Measurements from ENCODE around the gene CDC42. TPM values are rescaled to one million over a fixed set of nuclear protein-coding genes. Genes with fewer than 3 reads are reported as not detected.

CDC42 gene
- total and polyA plus RNA-seq, 2 of the 4 experiments (the other 2 are of a cell fraction): 162 to 609 TPM

GRCh38 chr1:22041505-22041904, 11.0 kb upstream of the CDC42 start:
- H3K36me3 ChIP-seq (ENCODE audit: control insufficient read depth, insufficient read depth, low read length): no peaks in the 10 kb centered on the region
- H3K79me1 ChIP-seq (ENCODE audit: low read depth in 1 of 2, low read length in 2 of 2): no peaks in the 10 kb centered on the region
- DNase-seq (no peak), ATAC-seq (ENCODE audit: low read depth) (no peak)
- no peak overlapping the region for H4K91ac ChIP-seq (ENCODE audit: insufficient read depth, low read depth, low read length)
- WGBS, 2 experiments (ENCODE audit: extremely low coverage in 2 of 2, insufficient read length in 1 of 2): 91% methylated on average over 1 of the region's 1 CpG; no CpG with 5 or more reads in 1 of the 2 experiments
- ChIA-PET POLR2A (ENCODE audit: unreplicated experiment) (no interaction called here), CTCF (no interaction called here)
- no peak overlapping the region for H3K14ac ChIP-seq (replicated peaks; ENCODE audit: low read depth, low read length)
- dilution Hi-C loops (cut with HindIII; ENCODE audit: low sequenced_read_pairs, unreplicated experiment): no loop called here
- no peak overlapping the region for H3K4me3 ChIP-seq (ENCODE audit: insufficient read depth, low read depth, low read length)
- no peak overlapping the region for H3K27ac ChIP-seq (ENCODE audit: insufficient read depth, low read length)
- no TSS peak for BruUV-seq (replicated peaks)
- H2AFZ ChIP-seq (replicated peaks; ENCODE audit: low read length, poor library complexity): no peak overlapping the region
- H3K9ac ChIP-seq (ENCODE audit: low read depth, low read length): no peak overlapping the region
- no peak overlapping the region for H2AK9ac ChIP-seq (replicated peaks; ENCODE audit: low read depth, low read length, poor library complexity)
- H2BK15ac ChIP-seq (ENCODE audit: low read depth, low read length): no peak overlapping the region
- TF ChIP-seq NFE2L2 (IDR thresholded peaks at IDR 0.05; ENCODE audit: low read depth, low read length) (no peak), MAFK (IDR thresholded peaks at IDR 0.05; ENCODE audit: low read depth, low read length) (no peak), MXI1 (IDR thresholded peaks at IDR 0.05; ENCODE audit: borderline replicate concordance, low read depth, low read length) (no peak), POLR2A (IDR thresholded peaks at IDR 0.05; ENCODE audit: low read depth, low read length) (no peak), RAD21 (IDR thresholded peaks at IDR 0.05; ENCODE audit: low read length) (no peak), BHLHE40 (IDR thresholded peaks at IDR 0.05; ENCODE audit: low read depth, low read length) (no peak), RFX5 (IDR thresholded peaks at IDR 0.05; ENCODE audit: low read depth, low read length) (no peak), CEBPB (IDR thresholded peaks at IDR 0.05; ENCODE audit: low read depth, low read length) (no peak), FOS (IDR thresholded peaks at IDR 0.05; ENCODE audit: low read depth, low read length) (no peak), CTCF (conservative IDR thresholded peaks at IDR 0.05; ENCODE audit: low read depth, low read length) (no peak)
- in situ Hi-C loops (cut with MboI; ENCODE audit: low sequenced_read_pairs): no loop called here
- no peak overlapping the region for H2BK20ac ChIP-seq (ENCODE audit: low read depth, low read length)
- H2AK5ac ChIP-seq (ENCODE audit: low read depth, low read length): no peak overlapping the region
- no peak overlapping the region for H2BK120ac ChIP-seq (ENCODE audit: low read depth, low read length)
- H3K4me1 ChIP-seq (ENCODE audit: control insufficient read depth, insufficient read depth, low read length): peaks cover 9% of the 10 kb centered on the region
- no peaks in the 10 kb centered on the region for H4K20me1 ChIP-seq (ENCODE audit: insufficient read depth, low read length)
- H3K9me3 ChIP-seq (ENCODE audit: control insufficient read depth, insufficient read depth, low read length): no peaks in the 10 kb centered on the region; the same call in 1 of the 2 replicates
- H3K4ac ChIP-seq (ENCODE audit: low read depth, low read length): no peak overlapping the region
- no peak overlapping the region for H3K23ac ChIP-seq (ENCODE audit: low read depth, low read length)
- H4K8ac ChIP-seq (ENCODE audit: low read depth in 2 of 2, low read length in 2 of 2): no peak overlapping the region
- no peak overlapping the region for H3K56ac ChIP-seq (ENCODE audit: extremely low read depth, insufficient read depth, low read length)
- no peak overlapping the region for H2BK5ac ChIP-seq (ENCODE audit: low read depth, low read length, poor library complexity, severe bottlenecking)
- H3K9me1 ChIP-seq (ENCODE audit: insufficient read depth, low read length): peaks cover 8% of the 10 kb centered on the region; the same call in 1 of the 2 replicates
- no peak overlapping the region for H3K4me2 ChIP-seq (ENCODE audit: low read depth, low read length)
- intact Hi-C loops (cut with micrococcal nuclease): no loop called here
- H4K5ac ChIP-seq (ENCODE audit: low read depth, low read length): no peak overlapping the region
- no peak overlapping the region for H3K18ac ChIP-seq (ENCODE audit: low read depth, low read length)
- no peaks in the 10 kb centered on the region for H3K27me3 ChIP-seq (ENCODE audit: control insufficient read depth, insufficient read depth, low read length)

Data from IMR-90 (cell line).